Panc1 (cell line): ENCODE measurements around the gene TUBA1B. TPM values are rescaled to one million over a fixed set of nuclear protein-coding genes. Genes with fewer than 3 reads are reported as not detected.

Experiments used
- ATAC-seq: fragments of 200-7000 bp; cut with Tn5 transposase; 2 replicates; pipeline ENCODE4 v1.9.1; 2020; ENCODE audit warnings: mild to moderate bottlenecking, moderate library complexity
- BruUV-seq: library from RNA; stranded (reverse); fragments of 400-500 nt; replicated peaks from 2 replicates; lab custom pipeline; 2021; lab: Mats Ljungman, UMichigan
- CTCF ChIA-PET: fragments of 300-600 bp; sonication (Branson Sonifier 250); formaldehyde crosslinking; loops from one replicate; lab custom pipeline; 2022; ENCODE audit warnings: antibody characterized with exemption; lab: Charles Lee
- POLR2A ChIA-PET: fragments of 300-600 bp; sonication (Branson Sonifier 250); formaldehyde crosslinking; loops from one replicate; lab custom pipeline; 2022; ENCODE audit warnings: antibody characterized with exemption; lab: Charles Lee
- DNase-seq: peaks from one replicate; pipeline ENCODE4 v3.0.0-alpha.2; 2010; ENCODE audit warnings: low read depth, low spot score
- H3K27ac ChIP-seq: 2 replicates; pipeline ENCODE4 v1.5.1; 2011; ENCODE audit warnings: mild to moderate bottlenecking, low read length, inconsistent platforms
- H3K27me3 ChIP-seq: fragments of 200-500 bp; sonication (Bioruptor generic); 2 replicates; pipeline ENCODE4 v1.6.0; 2014; ENCODE audit warnings: low read length, inconsistent platforms; ENCODE audit not compliant: control insufficient read depth, insufficient read depth
- H3K36me3 ChIP-seq: fragments of 200-500 bp; sonication (Bioruptor generic); 2 replicates; pipeline ENCODE4 v1.5.1; 2014; ENCODE audit warnings: inconsistent platforms, mild to moderate bottlenecking, low read length, moderate library complexity; ENCODE audit not compliant: control insufficient read depth, insufficient read depth
- H3K4me1 ChIP-seq: 2 replicates; pipeline ENCODE4 v1.5.1; 2011; ENCODE audit warnings: inconsistent platforms, mild to moderate bottlenecking, low read length, moderate library complexity; ENCODE audit not compliant: control insufficient read depth, insufficient read depth
- H3K4me3 ChIP-seq, 2 experiments: 2 replicates each; pipeline ENCODE4 v1.5.1; 2011 to 2012; ENCODE audit warnings: low read depth in 2 of 2, low read length in 2 of 2, mild to moderate bottlenecking in 2 of 2, inconsistent platforms in 1 of 2, moderate library complexity in 1 of 2
- H3K9me3 ChIP-seq: fragments of 200-500 bp; sonication (Bioruptor generic); 2 replicates; pipeline ENCODE4 v1.5.1; 2014; ENCODE audit warnings: low read depth, mild to moderate bottlenecking, inconsistent platforms, low read length, moderate library complexity; ENCODE audit not compliant: control insufficient read depth, insufficient read depth
- CTCF ChIP-seq: fragments of 450-650 bp; IDR thresholded peaks from 2 replicates; pipeline ENCODE4 v1.5.1; 2017; ENCODE audit warnings: mild to moderate bottlenecking
- POLR2AphosphoS5 ChIP-seq: IDR thresholded peaks from 2 replicates; pipeline ENCODE4 v1.6.1; 2012; ENCODE audit warnings: mild to moderate bottlenecking, low read depth, low read length, moderate library complexity
- REST ChIP-seq, 2 experiments: IDR thresholded peaks; 2 replicates each; pipeline ENCODE4 v1.6.1; 2011 to 2012; ENCODE audit warnings: low read depth in 2 of 2, control low read depth in 1 of 2, low read length in 1 of 2, mild to moderate bottlenecking in 1 of 2, moderate library complexity in 1 of 2; ENCODE audit not compliant: insufficient read depth in 1 of 2
- SIN3A ChIP-seq: IDR thresholded peaks from 2 replicates; pipeline ENCODE4 v1.6.1; 2012; ENCODE audit warnings: low read depth, mild to moderate bottlenecking, low read length, moderate library complexity, borderline replicate concordance; ENCODE audit not compliant: insufficient read depth
- TCF7L2 ChIP-seq: IDR thresholded peaks from 2 replicates; pipeline ENCODE4 v1.6.1; 2011; ENCODE audit warnings: mild to moderate bottlenecking, low read depth, low read length, inconsistent platforms
- in situ Hi-C: cut with HindIII; loops from 2 replicates; pipeline ENCODE4 v1.10.0; 2016; ENCODE audit warnings: low sequenced_read_pairs, low pct_unique_long_range_greater_than_20kb
- intact Hi-C: fragments of 100-400 bp; cut with micrococcal nuclease; formaldehyde crosslinking; loops from one replicate; pipeline ENCODE4 v1.10.0; 2022; ENCODE audit not compliant: unreplicated experiment
- total RNA-seq: library from RNA; stranded (reverse); gene quantifications from one replicate; pipeline ENCODE4 v1.2.1, GENCODE V29; 2021; ENCODE audit not compliant: unreplicated experiment

TUBA1B gene
- total RNA-seq, 1 experiment from 2014 or later = 1,275 TPM

DNA sequence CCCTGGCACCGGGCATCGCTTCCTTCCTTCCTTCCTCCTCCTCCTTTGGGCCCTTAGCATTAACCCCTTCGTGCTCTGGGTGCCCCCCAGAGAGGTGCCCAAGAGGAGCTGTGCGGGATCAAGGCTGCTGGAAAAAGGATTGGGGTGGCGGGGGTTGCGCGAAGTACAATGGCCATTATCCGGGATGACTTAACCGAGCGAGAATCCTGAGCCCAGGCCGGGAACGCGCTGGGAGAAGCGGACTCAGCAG, 39.4 kb downstream of the TUBA1B start:
- peak overlapping the region; percentile 61 for H3K27ac ChIP-seq
- TF ChIP-seq REST (IDR thresholded peaks at IDR 0.05; ENCODE audit: insufficient read depth in 1 of 2, low read depth in 2 of 2, low read length in 1 of 2) = no peak
- no peak for TF ChIP-seq POLR2AphosphoS5
- TF ChIP-seq TCF7L2 = no peak
- no peak for TF ChIP-seq SIN3A
- no peak for TF ChIP-seq CTCF
- H3K36me3 ChIP-seq = no peaks in the 10 kb centered on the region
- peaks cover 40% of the 10 kb centered on the region for H3K4me1 ChIP-seq
- intact Hi-C loops (no loop called here), in situ Hi-C loops (no loop called here)
- H3K4me3 ChIP-seq = peak overlapping the region; percentile 32 to 52
- ATAC-seq = no peak
- CTCF ChIA-PET = interaction anchor here (0.6 to 1.2 kb wide), 4 partner anchors 18 to 76 kb away, joined by 3 to 9 read pairs (median 4); partner anchors contain the start of gene TUBA1B
- H3K9me3 ChIP-seq = no peaks in the 10 kb centered on the region
- H3K27me3 ChIP-seq = no peaks in the 10 kb centered on the region
- DNase-seq = no peak
- POLR2A ChIA-PET = interaction anchor here (0.5 to 1.2 kb wide), 2 partner anchors 40 to 95 kb away, joined by 3 read pairs; partner anchors contain the start of gene TUBA1B
- BruUV-seq = no TSS peak

- no TSS peak for BruUV-seq
These were observed 39.9 kb downstream of the TUBA1B start for GRCh38 chr12:49091056-49091835.

More at GRCh38 chr12:49091056-49091835, 39.9 kb downstream of the TUBA1B start:
- intact Hi-C loops (no loop called here), in situ Hi-C loops (no loop called here)
- H3K4me1 ChIP-seq = peaks cover 40% of the 10 kb centered on the region
- DNase-seq (no peak), ATAC-seq (no peak)
- H3K36me3 ChIP-seq = no peaks in the 10 kb centered on the region
- H3K27me3 ChIP-seq = no peaks in the 10 kb centered on the region
- ChIA-PET CTCF (interaction anchor here (0.6 to 1.2 kb wide), 4 partner anchors 19 to 76 kb away, joined by 3 to 9 read pairs (median 4); partner anchors contain the start of gene TUBA1B), POLR2A (interaction anchor here (1.2 kb wide), 1 partner anchor 41 kb away, joined by 3 read pairs; the partner anchor contains the start of gene TUBA1B)
- peak overlapping the region; percentile 32 to 52 for H3K4me3 ChIP-seq
- TF ChIP-seq POLR2AphosphoS5 = no peak
- no peak for TF ChIP-seq TCF7L2
- TF ChIP-seq CTCF = no peak
- no peak for TF ChIP-seq REST (IDR thresholded peaks at IDR 0.05; ENCODE audit: insufficient read depth in 1 of 2, low read depth in 2 of 2, low read length in 1 of 2)
- no peak for TF ChIP-seq SIN3A
- peak overlapping the region; percentile 61 for H3K27ac ChIP-seq
- no peaks in the 10 kb centered on the region for H3K9me3 ChIP-seq
